ENCODE measurements around the gene ACAA1.

Gene ACAA1

DNA sequence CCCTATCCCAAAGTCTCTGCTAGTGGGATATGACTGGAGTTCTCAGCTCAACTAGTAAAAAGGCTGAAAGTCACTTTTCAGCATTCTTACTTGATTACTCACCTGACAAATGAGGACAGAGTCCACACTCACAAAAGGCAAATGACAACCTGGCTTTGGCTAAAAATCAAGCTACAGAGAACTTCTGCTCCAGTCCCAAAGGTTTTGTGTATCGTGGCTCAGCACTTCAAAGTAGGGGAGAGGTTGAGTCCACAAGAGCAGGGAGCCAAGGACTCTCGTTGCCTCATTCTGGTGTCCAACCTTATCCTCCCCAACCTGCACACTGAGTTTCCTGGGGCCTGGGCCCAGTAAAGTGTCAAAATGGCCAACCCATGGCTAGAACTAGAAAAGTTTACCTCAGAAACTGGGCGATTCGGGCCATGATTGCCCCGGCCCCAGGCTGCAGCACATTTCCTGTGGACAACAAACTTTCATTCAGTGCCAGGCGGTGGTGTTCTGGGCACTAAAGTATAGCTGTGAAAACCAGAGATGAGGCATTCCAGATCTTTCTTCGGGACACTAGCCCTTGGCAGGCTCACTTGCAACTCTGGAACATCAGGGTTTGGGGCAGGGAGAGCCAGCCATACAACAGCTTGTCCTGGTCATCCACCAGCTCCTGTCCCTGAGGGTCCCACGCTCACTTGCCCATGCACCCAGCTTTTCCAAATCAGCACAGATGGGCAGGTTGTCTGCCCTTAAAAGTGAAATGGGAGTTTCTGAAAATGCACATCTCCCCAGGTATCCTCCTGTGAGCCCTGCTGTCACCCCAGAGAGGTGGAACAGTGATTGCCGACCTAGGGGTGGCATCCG, 3.1 kb downstream of the ACAA1 start:
- DNase-seq: no peak

DNA sequence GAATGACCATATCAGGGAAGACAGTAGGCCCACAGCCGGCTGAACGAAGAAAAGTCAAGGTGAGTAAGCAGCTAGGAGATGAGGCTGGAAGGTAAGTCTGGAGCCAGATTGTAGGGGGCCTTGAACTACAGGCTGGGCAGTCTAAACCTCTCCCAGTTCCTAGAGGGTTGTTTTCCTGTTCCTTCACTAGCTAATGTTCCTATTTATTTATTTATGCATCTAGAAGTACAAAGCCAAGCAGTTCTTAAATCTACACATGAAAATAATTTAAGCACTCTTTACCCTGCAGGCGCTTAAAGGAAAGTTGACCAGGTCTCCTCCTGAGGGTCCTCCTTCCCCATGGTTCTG, 3.7 kb downstream of the ACAA1 start:
- no peak for DNase-seq

DNA sequence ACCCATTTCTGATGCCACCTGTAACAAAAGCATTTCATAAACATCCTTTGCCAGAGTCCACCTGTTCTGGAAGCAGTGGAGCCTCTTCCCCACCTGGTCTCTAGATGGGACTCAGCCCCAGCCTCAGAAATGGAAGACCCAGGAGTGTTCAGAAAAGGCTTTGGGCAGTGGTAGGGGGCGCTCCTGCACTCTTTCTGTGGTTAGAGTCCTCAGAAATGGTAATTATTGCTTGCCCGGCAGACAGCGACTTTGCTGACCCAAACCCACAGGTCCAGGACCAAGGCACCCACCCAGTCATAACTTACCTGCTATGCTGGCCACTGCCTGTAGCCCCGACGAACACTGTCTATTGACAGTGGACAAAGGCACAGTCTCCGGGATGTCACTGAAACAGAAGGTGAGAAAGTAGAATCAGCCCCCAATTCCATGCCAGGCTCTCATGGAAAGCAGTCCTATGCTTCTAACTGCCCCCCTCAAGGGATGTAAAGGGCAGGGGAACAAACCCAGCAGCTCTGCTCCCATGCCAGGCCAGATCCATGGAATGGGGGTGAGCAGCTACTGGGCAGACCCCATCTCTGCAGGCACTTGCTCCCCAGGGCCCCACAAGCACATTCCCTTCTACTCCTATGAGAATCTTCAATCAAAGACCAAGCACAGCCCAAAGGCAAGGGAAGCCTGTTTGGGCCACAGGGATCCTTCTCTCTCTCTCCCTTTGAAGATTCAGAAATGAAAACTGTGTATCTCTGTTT, 5.1 kb downstream of the ACAA1 start:
- no peak for DNase-seq

DNA sequence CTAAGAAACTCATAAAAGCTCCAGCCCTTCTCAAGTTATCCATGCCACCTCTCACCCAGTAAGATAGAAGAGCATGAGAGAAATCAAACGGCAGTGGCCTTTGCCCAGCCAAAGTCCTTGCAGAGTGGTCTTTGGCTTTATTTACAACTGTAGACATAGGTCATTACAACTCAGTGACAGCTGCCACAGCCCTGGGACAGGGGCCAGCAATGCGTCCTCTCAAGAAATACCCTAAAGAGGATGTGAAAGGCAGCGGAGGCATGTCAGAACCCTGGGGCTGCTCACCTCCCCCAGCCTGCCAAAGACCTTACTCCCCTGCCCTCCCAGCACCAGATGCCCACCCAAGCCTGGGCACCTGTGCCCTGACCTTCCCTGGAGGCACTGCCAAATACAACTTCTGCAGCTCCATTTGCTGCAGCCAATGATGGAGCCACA, 6.3 kb downstream of the ACAA1 start:
- no peak for DNase-seq

DNA sequence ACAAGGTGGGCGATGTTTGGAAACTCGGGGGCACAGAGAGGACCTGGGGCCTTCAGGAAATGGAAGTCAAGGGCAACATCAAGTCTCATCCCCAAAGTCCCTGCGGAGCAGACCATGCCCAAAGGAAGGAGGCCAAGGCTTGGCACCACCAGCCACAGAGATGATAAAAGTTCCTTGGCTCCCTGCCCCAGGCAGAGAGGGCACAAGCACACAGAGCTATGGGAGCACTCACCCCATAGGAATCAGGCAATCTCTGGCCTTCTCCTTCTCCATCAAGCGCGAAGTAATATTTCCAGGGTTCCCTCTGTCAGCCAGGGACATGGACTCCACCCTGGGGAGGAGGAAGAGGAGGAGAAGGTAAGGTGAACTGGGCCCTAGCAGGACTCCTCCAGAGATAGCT, 7.9 kb downstream of the ACAA1 start:
- DNase-seq: no peak

DNA sequence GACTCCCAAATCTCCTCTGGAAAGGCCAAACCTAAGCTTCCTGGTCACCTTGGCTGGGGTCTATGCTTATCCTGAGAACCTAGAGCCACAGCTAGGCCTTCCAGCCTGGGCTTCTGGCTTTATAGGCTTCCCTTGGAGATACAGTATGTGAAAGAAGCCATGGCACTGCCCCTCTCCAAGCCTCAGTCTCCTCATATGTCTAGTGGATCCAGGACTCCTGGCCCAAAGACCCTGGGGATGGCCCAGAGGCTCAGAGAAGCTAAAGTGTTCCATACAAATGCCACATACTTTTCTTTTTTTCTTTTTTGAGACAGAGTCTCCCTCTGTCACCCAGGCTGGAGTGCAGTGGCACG, 8.6 kb downstream of the ACAA1 start:
- no peak for DNase-seq

DNA sequence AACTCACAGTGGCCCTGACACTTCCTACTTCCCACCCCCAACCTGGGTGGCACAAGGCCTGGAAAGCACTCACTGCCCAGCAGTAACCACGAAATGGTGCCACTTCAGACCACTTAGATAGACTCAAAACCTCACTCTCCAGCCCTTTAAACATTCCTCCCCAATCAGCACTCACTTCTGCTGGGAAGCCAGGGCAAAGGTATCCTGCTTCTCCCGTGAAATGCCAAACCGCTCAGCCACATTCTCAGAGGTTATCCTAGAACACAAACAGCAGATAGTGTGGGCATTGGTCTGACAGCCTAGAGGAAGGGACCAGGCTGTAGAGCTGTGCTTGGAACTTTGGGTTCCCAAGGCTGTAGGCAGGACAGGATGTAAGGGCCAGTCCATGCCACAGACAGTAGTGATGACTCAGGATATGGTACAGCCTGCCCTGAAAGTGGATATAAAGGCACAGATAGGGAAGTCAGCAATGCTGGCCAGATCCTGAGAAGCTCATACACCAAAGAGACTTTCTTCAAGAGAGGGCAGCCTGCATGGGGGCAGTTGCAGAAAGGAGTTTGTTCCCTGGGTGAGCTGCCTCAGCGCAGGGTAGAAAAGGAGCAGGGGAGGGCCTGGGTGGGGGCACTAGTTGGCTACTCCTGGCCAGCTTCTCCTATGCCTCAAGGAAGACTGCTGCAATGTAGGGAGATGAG, 9.2 kb downstream of the ACAA1 start:
- DNase-seq: no peak

DNA sequence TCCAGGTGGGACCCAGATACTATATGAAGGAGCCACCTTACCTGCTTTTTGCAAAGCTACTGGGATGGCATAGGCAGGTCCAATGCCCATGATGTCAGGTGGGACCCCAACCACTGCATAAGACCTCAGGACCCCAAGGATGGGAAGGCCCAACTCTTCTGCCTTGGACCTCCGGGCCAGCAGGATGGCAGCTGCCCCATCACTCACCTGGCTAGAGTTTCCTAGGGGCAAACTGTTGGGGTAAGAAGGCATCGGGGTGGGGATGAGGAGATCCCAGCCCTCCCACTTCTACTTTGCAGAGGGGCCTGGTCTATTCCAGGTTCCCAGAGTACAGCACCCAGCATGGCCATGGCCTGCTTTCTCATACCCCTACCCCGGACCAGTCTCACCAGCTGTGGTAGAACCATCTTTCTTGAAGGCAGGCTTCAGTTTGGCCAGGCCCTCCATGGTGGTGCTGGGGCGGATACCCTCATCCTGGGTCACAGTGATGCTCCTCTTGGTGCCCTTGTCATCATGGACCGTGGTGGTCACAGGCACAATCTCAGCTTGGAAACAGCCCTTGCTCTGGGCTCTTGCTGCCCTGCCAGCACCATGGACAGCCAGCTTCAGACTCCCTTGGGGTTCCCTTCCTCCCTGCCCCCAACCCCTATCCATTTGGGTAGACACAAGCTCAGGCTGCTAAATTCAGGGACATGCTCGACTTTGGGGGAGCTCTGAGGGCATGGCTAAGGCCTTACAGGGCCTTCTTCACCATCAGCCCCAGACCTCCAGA, 10.6 kb downstream of the ACAA1 start:
- DNase-seq: no peak

DNA sequence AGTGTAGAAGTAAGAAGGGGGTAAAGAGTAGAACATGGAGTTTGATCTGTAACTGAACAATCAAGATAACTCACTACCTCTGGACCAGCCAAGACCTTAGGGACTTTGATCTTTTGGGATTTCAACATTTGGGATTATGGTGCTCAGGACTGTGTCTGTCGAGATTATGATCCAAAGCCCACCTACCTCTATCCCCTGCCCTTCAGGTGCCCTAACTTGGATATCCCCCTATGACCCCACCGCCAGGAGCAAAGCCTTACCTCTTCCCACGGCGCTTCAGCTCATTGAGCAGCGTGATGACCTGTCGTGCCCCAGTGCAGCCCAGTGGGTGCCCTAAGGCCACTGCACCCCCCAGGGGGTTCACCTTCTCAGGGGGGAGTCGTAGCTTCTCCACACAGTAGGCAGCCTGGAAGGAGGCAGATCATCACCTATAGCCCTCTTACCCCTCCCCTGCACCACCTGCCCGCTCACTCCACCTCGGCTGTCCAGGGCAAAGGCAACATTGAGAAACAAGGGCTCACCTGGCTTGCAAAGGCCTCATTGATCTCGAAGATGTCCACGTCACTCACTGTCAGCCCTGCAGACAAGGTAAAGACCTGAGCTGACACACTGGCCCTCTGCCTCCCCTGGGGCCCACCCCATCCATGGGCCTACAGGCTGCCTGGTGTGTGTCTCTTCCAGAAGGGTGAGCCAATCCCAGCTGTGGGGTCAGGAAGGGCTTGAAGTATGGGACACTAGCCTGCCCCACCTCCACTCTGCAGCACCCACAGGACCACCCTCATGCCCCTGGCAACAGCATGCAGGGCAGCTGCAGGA, 11.4 kb downstream of the ACAA1 start:
- no peak for DNase-seq

DNA sequence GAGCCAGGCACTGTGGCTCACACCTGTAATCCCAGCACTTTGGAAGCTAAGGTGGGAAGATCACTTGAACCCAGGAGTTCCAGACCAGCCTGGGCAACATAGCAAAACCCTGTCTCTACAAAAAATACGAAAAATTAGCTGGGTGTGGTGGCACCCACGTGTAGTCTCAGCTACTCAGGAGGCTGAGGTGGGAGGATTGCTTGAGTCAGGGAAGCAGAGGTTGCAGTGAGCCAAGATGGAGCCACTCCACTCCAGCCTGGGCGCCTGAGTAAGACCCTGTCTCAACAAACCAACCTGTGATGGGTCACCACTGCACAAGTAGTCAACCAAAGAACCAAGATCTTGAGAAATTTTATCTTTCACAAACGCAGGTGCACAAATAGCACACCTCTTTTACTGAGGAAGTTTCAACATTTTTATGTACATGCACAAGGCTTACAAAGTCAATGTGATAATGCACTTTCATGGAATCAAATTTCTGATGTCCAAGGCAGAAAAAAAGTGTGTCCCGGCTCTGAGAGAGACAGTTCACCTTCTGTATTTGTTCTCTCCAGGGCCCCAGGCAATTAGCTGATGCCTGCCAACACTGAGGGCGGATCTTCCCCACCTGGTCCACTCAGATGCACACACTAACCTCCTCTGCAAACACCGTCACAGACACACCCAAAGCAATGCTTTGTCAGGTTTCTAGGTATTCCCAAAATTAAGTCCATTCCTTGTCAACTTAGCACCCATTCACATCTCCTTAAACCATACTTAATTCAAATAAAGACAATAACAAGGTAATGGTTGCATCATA, 12.4 kb downstream of the ACAA1 start:
- DNase-seq: no peak

DNA sequence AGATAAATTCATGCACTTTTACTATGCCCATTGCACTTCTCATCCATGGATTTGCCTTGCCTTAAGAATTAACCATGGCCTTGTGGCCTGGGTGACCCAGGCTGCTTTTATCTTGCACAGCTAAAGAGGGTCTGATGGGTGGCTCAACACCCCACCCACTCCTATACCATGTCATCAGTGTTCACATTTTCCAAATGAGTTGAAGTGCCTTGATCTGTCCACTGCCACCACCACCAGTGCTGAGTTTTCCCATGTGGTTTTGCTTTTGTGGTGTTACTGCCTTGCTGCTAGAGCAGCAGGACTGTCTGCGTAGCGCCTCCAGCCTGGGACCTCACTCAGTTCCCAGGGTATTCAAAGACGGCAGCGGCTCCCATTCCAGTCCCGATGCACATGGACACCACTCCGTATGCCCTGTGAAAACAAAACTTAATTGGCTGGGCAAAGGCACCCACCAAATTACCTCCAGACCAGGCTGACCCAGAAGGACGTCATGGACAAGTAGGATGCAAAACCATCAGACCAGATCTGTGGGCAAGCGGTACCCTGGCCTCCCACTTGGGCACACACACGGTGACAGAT, 14.1 kb downstream of the ACAA1 start:
- DNase-seq: no peak

DNA sequence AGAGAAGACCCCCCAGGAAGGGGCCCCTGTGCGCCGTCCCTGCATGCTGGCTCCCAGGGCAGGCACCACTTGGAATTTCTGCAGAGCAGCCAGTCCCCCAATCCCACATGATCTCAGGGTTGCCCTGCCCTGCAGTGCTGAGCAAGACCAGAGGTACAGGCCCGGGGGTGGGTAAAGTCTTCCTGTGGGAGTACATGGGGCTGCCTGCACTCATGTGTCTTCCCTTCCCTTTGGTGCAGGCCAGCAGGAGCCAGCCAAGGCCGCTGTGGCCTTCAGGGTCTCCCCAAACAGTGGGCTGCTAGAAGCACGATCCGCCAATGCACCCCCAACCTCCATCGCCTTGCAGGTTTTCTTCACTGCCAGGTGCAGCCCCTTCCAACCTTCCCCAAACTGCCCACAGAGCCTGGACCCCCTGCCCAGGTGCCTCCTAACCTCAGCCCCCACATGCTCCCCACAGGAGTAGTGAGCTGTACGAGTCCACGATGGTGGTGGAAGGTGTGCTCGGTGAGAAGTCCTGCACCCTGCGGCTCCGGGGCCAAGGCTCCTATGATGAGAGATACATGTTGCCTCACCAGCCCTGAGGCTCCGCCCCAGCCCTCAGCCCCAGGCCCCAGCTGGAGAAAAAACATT, 15.0 kb downstream of the ACAA1 start:
- DNase-seq: no peak

DNA sequence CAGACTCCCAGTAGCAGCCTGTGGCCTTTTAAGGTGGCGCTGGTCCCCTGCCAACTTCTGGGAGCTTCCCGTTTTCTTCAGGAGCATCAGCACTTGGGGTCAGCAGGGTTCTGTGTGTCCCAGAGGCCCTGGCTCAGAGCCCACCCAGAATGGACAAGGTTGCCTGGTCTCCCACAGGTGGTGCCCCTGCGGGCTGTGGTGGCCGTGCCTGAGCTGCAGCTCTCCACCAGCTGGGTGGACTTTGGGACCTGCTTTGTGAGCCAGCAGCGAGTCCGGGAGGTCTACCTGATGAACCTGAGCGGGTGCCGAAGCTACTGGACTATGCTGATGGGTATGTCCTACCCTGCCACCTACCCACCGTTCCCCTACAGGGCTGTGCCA, 15.5 kb downstream of the ACAA1 start:
- no peak for DNase-seq

DNA sequence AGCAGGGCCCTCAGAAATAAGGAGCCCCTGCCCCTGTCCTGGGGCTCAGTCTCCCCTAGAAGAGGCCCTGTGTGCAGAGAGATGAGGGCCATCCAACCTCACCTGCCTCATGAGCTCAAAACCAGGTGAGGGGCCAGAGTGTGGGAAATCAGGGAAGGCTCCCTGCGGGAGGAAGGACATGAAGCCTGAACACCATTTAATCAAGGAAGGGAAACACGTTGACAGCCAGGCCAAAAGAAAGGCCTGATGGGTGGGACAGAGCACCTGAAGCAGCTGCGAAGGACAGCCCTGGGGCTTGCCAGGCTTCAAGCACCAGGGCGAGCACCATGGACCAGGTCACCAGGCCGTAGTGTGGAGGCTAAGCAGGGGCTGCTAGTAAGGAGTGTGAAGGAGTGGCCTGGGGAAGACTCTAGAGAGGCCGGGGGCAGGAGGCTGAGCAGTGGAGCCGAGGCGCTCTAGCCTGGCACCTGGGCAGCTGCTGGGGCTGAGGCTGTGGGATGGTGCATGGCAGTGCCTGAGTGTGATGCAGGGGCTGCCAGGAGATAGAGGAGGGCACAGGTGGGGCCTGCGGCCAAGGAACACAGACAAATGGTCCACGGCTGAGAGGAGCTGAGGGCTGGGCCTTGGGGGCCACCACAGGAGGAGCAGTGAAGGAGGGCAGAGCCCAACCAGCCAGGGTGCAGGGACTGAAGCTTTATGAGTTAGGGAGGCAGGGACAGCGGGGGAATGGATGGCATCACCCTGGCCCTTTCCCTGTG, 16.1 kb downstream of the ACAA1 start:
- DNase-seq: no peak

DNA sequence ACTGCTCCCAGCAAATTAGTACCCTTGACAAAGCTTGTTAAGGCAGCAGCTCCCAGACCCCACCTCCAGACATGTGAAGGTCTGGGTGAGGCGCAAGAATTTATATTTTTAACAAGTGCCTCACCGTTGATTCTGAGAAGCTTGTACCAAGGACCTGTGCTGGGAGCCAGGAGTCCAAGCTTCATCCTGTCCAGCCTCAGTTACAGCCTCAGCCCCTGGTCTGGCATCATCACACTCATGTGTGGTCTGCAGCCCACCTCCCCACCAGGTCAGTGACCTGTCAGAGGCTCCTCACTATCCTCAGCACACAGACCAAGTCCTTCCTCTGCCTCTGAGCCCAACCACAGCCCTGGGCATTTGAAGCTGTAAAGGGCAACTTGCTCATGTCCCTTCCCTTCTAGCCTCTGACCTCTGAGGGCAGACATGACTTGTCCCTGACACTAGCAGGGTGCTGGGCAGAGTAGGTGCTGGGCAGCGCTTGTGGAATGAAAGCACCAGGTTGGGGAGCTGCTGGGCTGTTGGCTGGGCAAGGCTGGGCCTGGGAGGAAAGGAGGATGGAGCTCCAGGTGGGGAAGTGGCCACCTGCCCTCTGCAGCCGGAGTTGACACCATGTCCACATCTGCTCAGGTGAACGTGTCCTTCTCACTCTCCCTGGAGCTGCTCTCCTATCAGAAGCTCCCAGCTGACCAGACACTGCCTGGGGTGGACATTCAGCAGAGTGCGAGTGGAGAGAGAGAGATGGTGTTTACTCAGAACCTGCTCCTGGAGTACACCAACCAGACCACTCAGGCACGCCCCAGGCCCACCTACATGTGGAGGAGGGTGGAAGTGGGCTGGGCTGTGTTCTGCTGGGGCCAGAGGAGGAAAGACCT, 16.9 kb downstream of the ACAA1 start:
- no peak for DNase-seq

DNA sequence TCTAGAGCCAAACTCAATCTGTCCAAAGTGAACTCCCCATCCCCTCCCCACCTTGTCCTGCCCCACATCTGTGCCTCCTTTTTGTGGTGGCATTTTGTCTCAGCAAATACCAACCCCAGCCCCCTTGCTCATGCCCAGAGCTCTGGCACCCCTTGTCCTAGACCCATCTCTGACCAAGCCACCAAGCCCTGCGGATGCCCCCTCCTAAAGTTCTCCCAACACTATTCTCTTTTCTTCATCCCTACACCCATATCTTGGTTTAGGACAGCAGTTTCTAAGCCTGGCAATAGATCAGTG, 17.7 kb downstream of the ACAA1 start:
- DNase-seq: no peak

DNA sequence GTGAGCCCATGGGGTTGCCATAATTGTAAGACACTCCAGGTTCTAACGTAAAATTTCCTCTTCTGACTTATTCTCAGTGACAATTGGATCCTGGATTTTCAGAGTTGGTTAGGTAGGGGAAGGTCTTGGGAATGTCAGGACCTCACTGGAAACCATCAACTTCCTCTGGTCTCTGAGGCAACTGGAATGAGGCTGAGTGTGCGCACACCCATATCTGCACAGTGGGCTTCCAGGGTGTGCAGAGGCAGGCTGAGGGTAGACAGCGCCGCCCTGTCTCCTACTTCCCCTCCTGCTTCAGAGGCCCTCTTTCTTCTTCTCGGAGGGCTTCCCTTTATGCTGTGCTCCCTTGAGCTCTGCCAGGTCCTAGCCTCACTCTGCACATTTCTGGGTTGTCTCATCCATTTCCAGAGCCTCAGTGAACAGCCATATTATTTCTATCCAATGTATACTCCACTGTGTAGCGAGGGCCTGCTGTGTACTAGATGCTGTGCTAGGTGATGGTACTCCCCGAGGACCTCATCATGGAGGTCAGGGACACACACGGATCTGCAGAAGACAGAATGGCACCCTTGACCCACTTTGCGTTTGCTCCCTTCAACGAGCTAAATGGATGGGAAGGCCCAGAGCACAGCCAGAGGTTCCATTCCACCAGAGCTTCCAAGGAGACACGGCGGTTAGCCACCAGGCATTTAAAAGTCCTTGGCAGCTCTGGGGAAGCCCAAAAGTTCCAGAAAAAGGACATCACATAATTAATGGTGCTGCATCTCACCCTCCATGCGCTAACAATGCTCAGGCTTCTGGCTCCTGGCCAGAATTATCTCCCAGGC, 18.3 kb downstream of the ACAA1 start:
- no peak for DNase-seq

All from NCI-H1092 treated with DMSO at 0.1 percent for 48 hours (cell line).